C4-2B (cell line): ENCODE measurements around the gene FKBP1A.

Source experiments
- CTCF ChIP-seq: fragments of 450-650 bp; conservative IDR thresholded peaks from 2 replicates; pipeline ENCODE4 v1.5.1; 2017; ENCODE audit warnings: mild to moderate bottlenecking
- ZFX ChIP-seq: fragments of 450-650 bp; IDR thresholded peaks from 2 replicates; pipeline ENCODE4 v1.6.1; 2017

DNA sequence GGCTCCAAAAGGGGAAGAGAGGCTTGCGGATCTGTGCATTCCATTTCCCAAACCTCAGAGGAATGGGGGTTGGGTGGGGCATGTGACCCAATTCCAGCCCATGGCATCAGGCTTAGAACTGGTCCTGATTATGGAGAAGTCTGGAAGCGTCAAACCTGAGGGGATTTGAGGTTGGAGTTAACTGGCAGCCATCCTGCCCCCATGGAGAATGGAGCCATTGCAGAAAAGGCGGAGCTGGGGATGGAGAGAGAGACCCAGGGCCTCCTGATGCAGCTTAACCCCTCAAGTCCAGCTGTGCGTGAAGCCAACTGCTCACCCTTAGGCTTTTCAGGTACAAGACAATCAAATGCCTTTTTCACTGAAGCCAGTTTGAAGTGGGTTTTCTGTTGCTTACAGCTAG lies 54.1 kb downstream of the FKBP1A start:
- TF ChIP-seq CTCF (no peak), ZFX (no peak)
